H1 (cell line): ENCODE results near the gene ELFN1. TPM values are rescaled to one million over a fixed set of nuclear protein-coding genes. Genes with fewer than 3 reads are reported as not detected.
A peak's percentile ranks its signal among the peaks of the same experiment; 100 is the strongest.

ENCODE experiments used
- CTCF ChIA-PET: fragments of 300-600 bp; sonication (Branson Sonifier 250); formaldehyde crosslinking; loops from one replicate; lab custom pipeline; 2021; ENCODE audit not compliant: partially characterized antibody; lab: Charles Lee
- POLR2A ChIA-PET: fragments of 300-600 bp; sonication (Branson Sonifier 250); formaldehyde crosslinking; loops from one replicate; lab custom pipeline; 2021; ENCODE audit warnings: inconsistent platforms; ENCODE audit not compliant: partially characterized antibody; lab: Charles Lee
- DNase-seq, 2 experiments: peaks; one replicate each; pipeline versions ENCODE4 v3.0.0 to v3.0.0-alpha.2; 2010 to 2022; ENCODE audit warnings: low spot score in 2 of 2, low read depth in 1 of 2, mixed read lengths in 1 of 2
- FAIRE-seq: peaks from 2 replicates; lab custom pipeline; 2011; peaks lifted over from hg19 to GRCh38; lab: Jason Lieb, UNC
- H2AFZ ChIP-seq: 2 replicates; pipeline ENCODE4 v1.8.1; 2012; ENCODE audit warnings: low read length, inconsistent platforms
- H2AK5ac ChIP-seq: 2 replicates; pipeline ENCODE4 v1.6.1; 2013; ENCODE audit warnings: low read depth, low read length
- H2BK120ac ChIP-seq: replicated peaks from 2 replicates; pipeline ENCODE3; 2013; ENCODE audit warnings: low read depth, low read length, inconsistent platforms
- H2BK12ac ChIP-seq: 2 replicates; pipeline ENCODE4 v1.6.1; 2013; ENCODE audit warnings: low read depth, low read length
- H2BK15ac ChIP-seq: 2 replicates; pipeline ENCODE4 v1.6.1; 2013; ENCODE audit warnings: low read length
- H2BK20ac ChIP-seq: 2 replicates; pipeline ENCODE4 v1.6.1; 2013; ENCODE audit warnings: low read length
- H2BK5ac ChIP-seq: 2 replicates; pipeline ENCODE4 v1.6.1; 2013; ENCODE audit warnings: low read depth, low read length
- H3K14ac ChIP-seq: 2 replicates; pipeline ENCODE4 v1.6.1; 2013; ENCODE audit warnings: inconsistent platforms; ENCODE audit not compliant: insufficient read length
- H3K18ac ChIP-seq: 2 replicates; pipeline ENCODE4 v1.6.1; 2013; ENCODE audit warnings: low read length; ENCODE audit errors: extremely low read depth
- H3K23ac ChIP-seq: 2 replicates; pipeline ENCODE4 v1.6.1; 2013; ENCODE audit warnings: inconsistent platforms; ENCODE audit not compliant: insufficient read length
- H3K23me2 ChIP-seq: 2 replicates; pipeline ENCODE4 v1.6.1; 2013; ENCODE audit warnings: low read depth, low read length
- H3K27ac ChIP-seq: 2 replicates; pipeline ENCODE4 v1.6.1; 2011; ENCODE audit warnings: low read depth, low read length, inconsistent platforms
- H3K27me3 ChIP-seq, 4 experiments: replicated peaks in 1 of 4; 1 replicate in 1 of 4; 2 replicates in 3 of 4; pipeline versions ENCODE4 v1.6.1 to v1.8.1; 2011 to 2013; ENCODE audit warnings: low read length in 3 of 4, mild to moderate bottlenecking in 3 of 4, inconsistent platforms in 2 of 4, mixed read lengths in 2 of 4, moderate library complexity in 1 of 4; ENCODE audit not compliant: control insufficient read depth in 3 of 4, insufficient read depth in 3 of 4; ENCODE audit errors: extremely low read depth in 1 of 4
- H3K36me3 ChIP-seq, 4 experiments: 2 replicates each; pipeline versions ENCODE4 v1.6.1 to v1.8.1; 2011 to 2013; ENCODE audit warnings: mild to moderate bottlenecking in 4 of 4, low read length in 3 of 4, moderate library complexity in 2 of 4, control low read depth in 1 of 4, inconsistent platforms in 1 of 4; ENCODE audit not compliant: insufficient read depth in 4 of 4, control insufficient read depth in 2 of 4
- H3K4ac ChIP-seq: replicated peaks from 2 replicates; pipeline ENCODE3; 2013; ENCODE audit warnings: low read length, low read depth, mixed read lengths, inconsistent platforms; ENCODE audit not compliant: insufficient read length
- H3K4me1 ChIP-seq, 4 experiments: replicated peaks in 1 of 4; 1 replicate in 1 of 4; 2 replicates in 3 of 4; pipeline versions ENCODE4 v1.6.1 to v1.8.1; 2011 to 2013; ENCODE audit warnings: low read length in 3 of 4, inconsistent platforms in 2 of 4, mixed read lengths in 1 of 4; ENCODE audit not compliant: insufficient read depth in 4 of 4, control insufficient read depth in 3 of 4
- H3K4me2 ChIP-seq, 2 experiments: 2 replicates each; pipeline versions ENCODE4 v1.6.1 to v1.8.1; 2011 to 2013; ENCODE audit warnings: low read depth in 2 of 2, low read length in 2 of 2, control low read depth in 1 of 2, inconsistent platforms in 1 of 2, mild to moderate bottlenecking in 1 of 2; ENCODE audit not compliant: insufficient read depth in 1 of 2
- H3K4me3 ChIP-seq, 4 experiments: fragments of 200-600, 300-600 bp in 1 of 4; sonication (generic), shearing (Covaris generic), sonication (Bioruptor Twin) in 1 of 4; 2 replicates each; pipeline versions ENCODE4 v1.5.1 to v1.8.1; 2011 to 2016; ENCODE audit warnings: low read length in 4 of 4, low read depth in 3 of 4, control low read depth in 2 of 4, inconsistent platforms in 2 of 4, mild to moderate bottlenecking in 2 of 4, mixed read lengths in 1 of 4, moderate library complexity in 1 of 4; ENCODE audit not compliant: insufficient read depth in 2 of 4; ENCODE audit errors: extremely low read depth in 1 of 4
- H3K56ac ChIP-seq: replicated peaks from 2 replicates; pipeline ENCODE3; 2013; ENCODE audit warnings: low read depth, mild to moderate bottlenecking, mixed read lengths, low read length, inconsistent platforms; ENCODE audit not compliant: insufficient read length
- H3K79me1 ChIP-seq: 2 replicates; pipeline ENCODE4 v1.6.1; 2013; ENCODE audit warnings: low read depth, low read length, control low read depth
- H3K79me2 ChIP-seq, 2 experiments: 2 replicates each; pipeline versions ENCODE4 v1.6.1 to v1.8.1; 2012 to 2013; ENCODE audit warnings: low read length in 2 of 2, mild to moderate bottlenecking in 2 of 2, inconsistent platforms in 1 of 2; ENCODE audit not compliant: insufficient read depth in 2 of 2, control insufficient read depth in 1 of 2
- H3K9ac ChIP-seq, 4 experiments: replicated peaks in 1 of 4; 1 replicate in 1 of 4; 2 replicates in 3 of 4; pipeline versions ENCODE4 v1.6.1 to v1.8.1; 2011 to 2013; ENCODE audit warnings: low read depth in 3 of 4, low read length in 3 of 4, control low read depth in 2 of 4, mild to moderate bottlenecking in 2 of 4, moderate library complexity in 2 of 4, inconsistent platforms in 1 of 4; ENCODE audit errors: extremely low read depth in 1 of 4
- H3K9me3 ChIP-seq, 2 experiments: 2 replicates each; pipeline versions ENCODE4 v1.6.1 to v1.8.1; 2012 to 2013; ENCODE audit warnings: mild to moderate bottlenecking in 2 of 2, moderate library complexity in 2 of 2, control low read depth in 1 of 2, inconsistent platforms in 1 of 2, low read depth in 1 of 2, low read length in 1 of 2, mixed read lengths in 1 of 2; ENCODE audit not compliant: insufficient read depth in 2 of 2
- H4K20me1 ChIP-seq, 2 experiments: replicated peaks in 1 of 2; 2 replicates each; pipeline versions ENCODE3 to v1.8.1; 2011 to 2013; ENCODE audit warnings: inconsistent platforms in 2 of 2, low read length in 2 of 2, mild to moderate bottlenecking in 1 of 2; ENCODE audit not compliant: insufficient read depth in 2 of 2, control insufficient read depth in 1 of 2
- H4K5ac ChIP-seq: 2 replicates; pipeline ENCODE4 v1.6.1; 2013; ENCODE audit warnings: low read length, low read depth, mixed read lengths, inconsistent platforms; ENCODE audit not compliant: insufficient read length
- H4K8ac ChIP-seq: 2 replicates; pipeline ENCODE4 v1.8.0; 2013; ENCODE audit warnings: mild to moderate bottlenecking, moderate library complexity, low read length, inconsistent platforms; ENCODE audit not compliant: insufficient read depth; ENCODE audit errors: extremely low read depth
- H4K91ac ChIP-seq: replicated peaks from 2 replicates; pipeline ENCODE3; 2013; ENCODE audit warnings: low read length, mixed read lengths, inconsistent platforms; ENCODE audit not compliant: insufficient read length
- GABPA ChIP-seq: IDR thresholded peaks from 2 replicates; pipeline ENCODE4 v1.6.1; 2011; ENCODE audit warnings: mild to moderate bottlenecking, low read length, moderate library complexity, borderline replicate concordance; ENCODE audit not compliant: insufficient read depth
- JUND ChIP-seq: IDR thresholded peaks from 2 replicates; pipeline ENCODE4 v1.6.1; 2011; ENCODE audit warnings: mild to moderate bottlenecking, improper control_type of control experiment, low read length
- WGBS, 2 experiments: shearing (Covaris generic) in 1 of 2; methylation state at CpG; one replicate each; pipeline versions ENCODE4 v1.1.6 to v1.1.7; 2013 to 2015; ENCODE audit warnings: low lambda C conversion rate in 2 of 2, mixed read lengths in 2 of 2, inconsistent platforms in 1 of 2, low coverage in 1 of 2, missing lambda C conversion rate in 1 of 2; ENCODE audit not compliant: insufficient replicate concordance in 2 of 2, insufficient coverage in 1 of 2, insufficient read length in 1 of 2; ENCODE audit errors: extremely low coverage in 1 of 2, missing lambda C conversion rate in 1 of 2; 5-methylcytosine and 5-hydroxymethylcytosine counted together
- polyA plus RNA-seq, 7 experiments: library from polyadenylated mRNA; depleted of rRNA in 3 of 7; stranded (reverse) in 5 of 7; unstranded in 2 of 7; fragments of >200 nt in 5 of 7; fragments of 200-250 nt in 2 of 7; gene quantifications; 1 replicate in 5 of 7; 2 replicates in 1 of 7; 4 replicates in 1 of 7; pipeline versions ENCODE4 v1.2.1 to v1.2.3, GENCODE V29; 2011 to 2013; ENCODE audit warnings: missing spikeins in 2 of 7, mixed read lengths in 2 of 7
- total RNA-seq: library from RNA; stranded (reverse); fragmentation: NEBNext Ultra II Directional; extraction: Animal tissue kit (Norgen Biotek cat#: 25700); gene quantifications from 2 replicates; pipeline ENCODE4 v1.2.1, GENCODE V29; 2021

The ELFN1 gene
- total and polyA plus RNA-seq, 2 of the 8 experiments (the other 6 are each of a cell fraction or from before 2014, with no cell fraction given) = 2.0 to 4.5 TPM

DNA sequence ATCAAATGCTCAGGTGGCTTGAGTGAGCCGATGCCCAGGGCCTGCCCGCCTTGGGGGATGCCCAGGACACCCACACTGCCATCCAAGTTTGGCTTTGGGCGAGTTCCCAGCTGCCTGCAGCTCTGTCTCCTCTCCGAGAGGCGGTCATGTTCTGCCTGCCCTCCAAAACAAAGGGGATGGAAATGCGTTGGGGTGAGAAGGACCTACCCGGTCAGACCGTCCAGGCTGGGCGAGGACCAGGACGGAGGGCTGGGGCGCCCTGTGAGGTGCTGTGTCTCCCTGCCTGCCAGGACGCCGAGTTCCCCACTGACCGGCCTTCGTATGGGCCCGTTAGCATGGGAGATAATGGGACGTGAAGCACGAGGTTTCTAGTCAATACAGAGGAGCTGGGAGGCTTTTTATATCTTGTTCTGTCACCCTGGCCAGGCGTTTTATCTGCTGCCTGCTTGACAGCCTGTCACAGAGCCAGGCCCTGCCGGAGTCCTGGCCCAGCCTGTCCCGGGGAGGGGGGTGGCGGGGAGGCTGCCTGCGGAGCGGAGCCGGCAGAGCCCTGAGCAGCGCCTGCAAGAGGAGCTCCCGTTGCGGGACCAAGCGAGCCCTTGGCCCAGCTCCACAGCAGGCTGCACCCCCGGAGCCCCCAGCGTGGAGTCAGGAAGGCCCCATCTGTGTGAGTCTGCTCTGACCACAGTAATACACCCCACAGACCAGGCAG, 22.0 kb upstream of the ELFN1 start:
- H2BK5ac ChIP-seq = no peak overlapping the region
- no peak overlapping the region for H2BK20ac ChIP-seq
- H2BK12ac ChIP-seq = no peak overlapping the region
- H4K5ac ChIP-seq = no peak overlapping the region
- no peak overlapping the region for H3K4ac ChIP-seq
- DNase-seq = peak in 1 of 2 experiments; percentile 54
- no peaks in the 10 kb centered on the region for H3K23me2 ChIP-seq
- no peak for FAIRE-seq
- no peaks in the 10 kb centered on the region for H3K79me2 ChIP-seq
- no peak overlapping the region for H3K9ac ChIP-seq
- no peak overlapping the region for H2AK5ac ChIP-seq
- H2BK120ac ChIP-seq = no peak overlapping the region
- H3K4me1 ChIP-seq = peaks cover 0 to 3% (median 0%) of the 10 kb centered on the region in 4 experiments; a peak in 2 of 7 replicates
- peak overlapping the region; percentile 25; the same call in 1 of the 2 replicates for H4K8ac ChIP-seq
- H3K9me3 ChIP-seq = no peaks in the 10 kb centered on the region
- no peak overlapping the region for H3K4me3 ChIP-seq
- no peak overlapping the region for H3K14ac ChIP-seq
- H3K56ac ChIP-seq = no peak overlapping the region
- H2BK15ac ChIP-seq = 0 out of 2 replicates have a peak overlapping the region, but pooled peaks have one; percentile 92
- no peaks in the 10 kb centered on the region; a peak in 1 of 7 replicates for H3K27me3 ChIP-seq
- no peak overlapping the region for H3K4me2 ChIP-seq
- H2AFZ ChIP-seq = no peak overlapping the region
- POLR2A ChIA-PET = interaction anchor here (1.1 kb wide), 1 partner anchor 434 kb away, joined by 3 read pairs; no protein-coding TSS in a partner anchor
- TF ChIP-seq GABPA = 0 out of 2 replicates have a peak, but pooled peaks have one; percentile 10
- TF ChIP-seq JUND = no peak
- TF ChIP-seq, all 59 proteins: peak for 1
- Histone ChIP-seq H3K36me3 (no peaks in the 10 kb centered on the region), H3K79me1 (no peaks in the 10 kb centered on the region), H4K20me1 (no peaks in the 10 kb centered on the region), H3K27ac (no peak overlapping the region), H4K91ac (no peak overlapping the region), H3K23ac (no peak overlapping the region), H3K18ac (no peak overlapping the region; the same call in 1 of the 2 replicates)
- CTCF ChIA-PET = interaction anchor here (0.9 to 4.3 kb wide), 5 partner anchors 8 to 235 kb away, joined by 3 to 31 read pairs (median 5); no protein-coding TSS in a partner anchor
- WGBS, 2 experiments = 85% methylated on average over 31 of the region's 31 CpGs; no CpG with 5 or more reads in 1 of the 2 experiments
